Midbrain (tissue), 1 donor: ENCODE measurements around the gene NUP205.

Experiments
- DNase-seq: peaks from one replicate; lab custom pipeline; 2025; lab: John Stamatoyannopoulos, UW

Gene NUP205

DNA sequence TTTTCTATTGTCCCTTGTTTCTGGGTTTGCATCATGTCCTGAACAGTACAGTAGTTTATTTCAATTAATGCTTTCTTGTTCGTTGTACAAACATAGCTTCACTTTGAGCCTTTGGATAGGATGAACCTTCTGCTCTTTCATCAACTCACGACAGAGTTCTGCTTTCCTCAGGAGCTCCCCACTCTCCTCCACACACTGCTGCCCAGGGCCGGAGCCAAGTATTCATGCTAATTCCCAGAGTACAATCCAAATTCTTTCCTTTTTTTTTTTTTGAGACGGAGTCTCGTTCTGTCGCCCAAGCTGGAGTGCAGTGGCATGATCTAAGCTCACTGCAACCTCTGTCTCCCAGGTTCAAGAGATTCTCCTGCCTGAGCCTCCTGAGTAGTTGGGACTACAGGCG is 7.5 kb upstream of the NUP205 start:
- DNase-seq, result no peak

DNA sequence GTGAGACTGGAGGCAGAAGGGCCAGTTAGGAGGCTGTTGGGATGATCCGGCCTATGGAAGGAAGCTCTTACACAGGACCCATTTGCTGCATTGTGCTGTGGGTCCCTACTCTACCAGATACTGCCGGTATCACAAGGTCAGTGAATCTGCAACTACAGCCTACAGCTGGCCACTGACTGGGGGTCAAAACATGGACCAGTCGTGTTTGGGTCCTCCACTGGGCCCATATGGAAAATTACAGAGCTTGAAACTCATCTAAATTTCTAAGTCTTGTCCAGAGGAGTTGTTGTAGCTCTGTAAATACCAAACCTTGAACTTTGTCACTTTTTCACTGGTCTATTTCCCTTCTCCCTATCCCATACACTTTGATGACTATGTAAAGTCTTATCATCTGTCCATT is 5.6 kb upstream of the NUP205 start:
- no peak for DNase-seq

DNA sequence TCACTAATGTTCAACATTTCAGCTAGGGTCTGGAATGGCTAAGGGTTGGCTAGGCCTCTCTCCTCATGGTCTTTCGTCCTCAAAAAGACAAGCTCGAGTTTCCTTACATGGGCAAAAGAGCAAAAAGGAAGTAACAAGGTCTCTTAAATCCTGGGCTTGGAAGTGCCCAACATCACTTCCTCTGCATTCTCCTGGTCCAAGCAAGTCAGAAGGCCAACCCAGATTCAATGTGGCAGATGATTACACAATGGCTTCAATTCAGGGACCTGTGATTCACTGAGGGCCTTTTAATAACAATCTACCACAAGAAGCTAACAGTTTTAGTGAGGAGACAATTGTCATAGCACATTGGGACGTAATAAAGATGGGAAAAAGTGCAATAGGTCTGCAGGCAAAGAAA is 4.4 kb upstream of the NUP205 start:
- DNase-seq, result no peak

DNA sequence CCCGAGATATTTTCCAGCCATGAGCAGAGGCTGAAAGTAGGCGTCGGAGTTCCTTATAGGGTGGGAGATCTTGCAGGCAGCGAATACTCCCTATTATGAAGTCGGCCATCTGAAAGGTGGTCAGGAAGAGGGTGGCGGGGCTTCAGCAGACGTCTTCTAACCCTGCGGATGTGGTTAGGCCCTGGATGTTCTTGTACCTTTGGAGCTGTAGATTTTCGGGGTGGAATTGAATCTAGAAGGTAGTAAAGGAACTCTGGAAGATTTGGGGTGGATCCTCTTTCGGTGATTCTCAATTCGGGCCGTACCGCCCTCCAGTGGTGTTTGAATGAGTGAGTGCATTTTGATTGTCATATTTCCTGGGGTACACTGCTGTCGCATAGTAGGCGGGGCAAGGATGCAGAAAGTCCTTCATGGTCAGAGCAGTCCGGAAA is 635 bp downstream of the NUP205 start:
- DNase-seq, result peak; percentile 14

DNA sequence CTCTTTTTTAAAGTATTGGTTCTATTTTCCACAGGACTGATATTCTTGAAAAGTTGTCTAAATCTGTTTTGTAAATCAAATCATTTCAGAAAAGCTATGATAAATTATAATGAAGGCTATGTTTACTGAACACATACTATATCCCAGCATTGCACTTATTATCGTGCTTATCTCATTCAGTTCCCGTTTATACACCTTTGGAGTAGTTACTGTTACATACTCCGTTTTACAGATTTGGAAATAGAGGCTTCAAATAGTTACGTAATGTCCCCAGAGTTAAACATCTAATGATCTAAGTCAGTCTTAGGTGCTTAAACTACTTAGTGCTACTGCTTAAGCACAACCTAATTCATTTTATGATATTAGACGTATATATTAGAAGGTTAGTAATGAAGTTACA is 1.2 kb downstream of the NUP205 start:
- no peak for DNase-seq

DNA sequence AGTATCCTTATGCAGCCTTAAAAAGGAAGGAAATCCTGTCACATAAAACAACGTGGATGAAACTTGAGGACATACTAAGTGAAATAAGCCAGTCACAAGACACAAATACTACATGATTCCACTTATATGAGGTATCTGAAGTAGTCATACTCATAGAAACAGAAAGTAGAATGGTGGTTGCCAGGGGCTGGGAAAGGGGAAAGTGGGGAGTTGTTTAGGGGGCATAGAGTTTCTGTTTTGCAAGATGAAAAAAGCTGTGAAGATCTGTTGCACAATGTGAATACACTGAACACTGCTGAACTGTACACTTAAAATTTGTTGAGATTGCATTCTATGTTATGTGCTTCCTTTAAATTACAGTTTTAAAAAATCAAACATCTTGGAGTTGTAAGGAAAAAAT is 2.9 kb downstream of the NUP205 start:
- no peak for DNase-seq

DNA sequence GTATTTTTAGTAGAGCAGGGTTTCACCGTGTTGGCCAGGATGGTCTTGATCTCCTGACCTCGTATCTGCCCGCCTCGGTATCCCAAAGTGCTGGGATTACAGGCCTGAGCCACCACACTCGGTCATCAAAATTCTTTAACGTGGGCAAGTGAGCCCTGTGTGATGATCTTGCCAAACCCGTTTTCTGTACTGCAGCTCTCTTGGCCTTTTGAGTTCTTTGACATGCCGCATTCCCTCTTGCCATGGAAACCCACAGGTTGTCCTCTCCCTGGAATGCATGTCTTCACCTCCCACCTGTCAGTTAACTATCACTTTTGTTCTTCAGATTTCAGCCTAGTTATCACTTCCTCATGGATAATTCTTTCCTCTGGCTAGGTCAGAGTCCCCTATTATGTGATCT is 5.0 kb downstream of the NUP205 start:
- no peak for DNase-seq

DNA sequence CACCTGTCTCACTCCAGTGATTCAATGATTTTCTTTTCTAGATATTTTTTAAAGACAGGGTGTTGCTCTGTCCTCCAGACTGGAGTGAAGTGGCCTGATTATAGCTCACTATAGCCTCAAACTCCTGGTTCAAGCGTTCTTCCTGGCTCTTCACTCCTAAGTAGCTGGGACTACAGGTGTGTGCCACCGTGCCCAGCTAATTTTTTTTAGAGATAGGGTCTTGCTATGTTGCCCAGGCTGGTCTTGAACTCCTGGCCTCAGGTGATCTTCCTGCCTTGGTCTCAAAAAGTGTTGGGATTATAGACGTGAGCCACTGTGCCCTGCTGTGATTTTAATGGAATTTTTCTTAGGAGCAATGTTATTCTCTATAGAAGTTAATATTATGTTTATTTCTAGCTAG is 14.1 kb downstream of the NUP205 start:
- no peak for DNase-seq

DNA sequence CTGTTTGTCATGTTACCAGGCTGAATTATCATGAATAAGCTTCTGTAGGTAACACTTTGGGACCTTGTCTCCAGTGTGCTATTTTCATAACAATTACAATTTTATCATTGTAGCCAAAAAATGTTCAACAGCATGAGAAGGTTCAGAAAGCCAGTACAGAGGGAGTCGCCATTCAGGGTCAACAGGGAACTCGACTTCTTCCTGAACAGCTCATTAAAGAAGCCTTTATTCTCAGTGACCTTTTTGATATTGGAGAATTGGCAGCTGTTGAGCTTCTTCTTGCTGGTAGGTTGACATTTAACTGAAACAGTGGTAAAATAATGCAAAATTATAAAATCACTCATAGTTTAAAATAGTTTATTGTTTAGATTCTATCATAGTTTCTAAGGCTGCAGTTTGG is 15.8 kb downstream of the NUP205 start:
- no peak for DNase-seq

DNA sequence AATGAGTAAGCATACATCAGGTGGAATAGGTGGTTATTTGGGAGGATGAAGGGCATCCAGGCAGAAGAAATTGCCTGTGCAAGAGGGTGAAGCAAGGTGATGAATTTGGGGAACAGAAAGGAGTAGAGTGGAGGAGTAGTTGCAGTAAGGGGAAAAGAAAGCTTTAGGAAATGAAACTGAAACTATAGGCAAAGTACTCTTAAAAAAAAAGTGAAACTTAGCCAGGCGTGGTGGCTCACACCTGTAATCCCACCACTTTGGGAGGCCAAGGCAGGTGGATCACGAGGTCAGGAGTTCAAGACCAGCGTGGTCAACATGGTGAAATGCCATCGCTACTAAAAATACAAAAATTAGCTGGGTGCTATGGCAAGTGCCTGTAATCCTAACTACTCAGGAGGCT is 17.6 kb downstream of the NUP205 start:
- DNase-seq, result no peak

DNA sequence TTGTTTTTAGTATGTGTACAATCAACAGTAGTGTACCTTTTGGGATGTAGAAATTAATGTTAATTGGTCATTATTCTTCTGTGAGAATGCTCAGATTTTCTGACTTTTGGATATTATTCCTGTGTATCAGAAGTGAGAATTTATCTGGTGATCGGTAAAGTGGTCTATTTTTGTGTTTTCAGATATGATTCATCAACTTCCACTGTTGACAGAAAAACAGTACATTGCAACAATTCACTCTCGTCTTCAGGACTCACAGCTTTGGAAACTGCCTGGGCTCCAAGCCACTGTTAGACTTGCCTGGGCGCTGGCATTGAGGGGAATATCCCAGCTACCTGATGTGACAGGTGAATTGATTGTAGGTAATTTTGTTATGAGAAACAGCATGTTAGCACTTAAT is 20.9 kb downstream of the NUP205 start:
- no peak for DNase-seq

DNA sequence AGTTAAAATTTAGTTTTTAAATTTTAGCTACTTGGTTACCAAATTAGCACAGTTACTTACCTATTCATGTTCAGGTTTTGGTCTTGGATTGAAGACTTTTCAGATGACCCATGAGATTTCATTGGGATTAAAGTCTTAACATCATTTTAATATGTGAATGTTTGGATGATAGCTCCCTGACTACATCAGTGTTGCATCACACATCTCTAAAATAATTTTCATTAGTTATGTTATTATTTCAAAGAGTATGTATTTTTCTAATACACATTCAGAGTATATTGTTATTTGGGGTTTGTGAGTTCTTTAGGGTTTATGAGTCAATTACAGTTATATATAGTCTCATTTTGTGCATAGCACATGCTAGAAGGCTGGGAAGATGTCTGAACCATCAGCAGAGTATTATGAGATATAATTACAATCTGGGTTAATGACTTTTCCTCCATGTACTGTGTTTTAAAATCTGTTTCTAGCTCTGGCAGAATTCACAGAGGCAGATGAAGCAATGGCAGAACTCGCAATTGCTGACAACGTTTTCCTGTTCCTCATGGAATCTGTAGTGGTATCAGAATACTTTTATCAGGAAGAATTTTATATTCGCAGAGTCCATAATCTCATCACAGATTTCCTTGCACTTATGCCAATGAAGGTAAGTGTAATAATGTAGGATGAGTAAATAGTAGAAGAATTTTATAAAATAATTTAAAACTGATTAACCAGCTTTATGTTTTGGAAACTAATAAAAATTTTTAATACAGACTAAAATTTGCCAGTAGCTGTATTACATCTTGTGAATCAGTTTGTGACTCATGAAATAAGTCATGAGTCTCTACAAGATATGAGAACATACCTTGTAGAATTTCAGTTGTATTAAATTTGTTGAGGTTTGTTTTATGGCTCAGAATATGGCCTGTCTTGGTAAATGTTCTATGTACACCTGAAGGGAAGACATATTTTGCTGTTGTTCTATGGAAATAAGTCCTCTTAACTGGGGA is 26.9 kb downstream of the NUP205 start:
- DNase-seq, result no peak

DNA sequence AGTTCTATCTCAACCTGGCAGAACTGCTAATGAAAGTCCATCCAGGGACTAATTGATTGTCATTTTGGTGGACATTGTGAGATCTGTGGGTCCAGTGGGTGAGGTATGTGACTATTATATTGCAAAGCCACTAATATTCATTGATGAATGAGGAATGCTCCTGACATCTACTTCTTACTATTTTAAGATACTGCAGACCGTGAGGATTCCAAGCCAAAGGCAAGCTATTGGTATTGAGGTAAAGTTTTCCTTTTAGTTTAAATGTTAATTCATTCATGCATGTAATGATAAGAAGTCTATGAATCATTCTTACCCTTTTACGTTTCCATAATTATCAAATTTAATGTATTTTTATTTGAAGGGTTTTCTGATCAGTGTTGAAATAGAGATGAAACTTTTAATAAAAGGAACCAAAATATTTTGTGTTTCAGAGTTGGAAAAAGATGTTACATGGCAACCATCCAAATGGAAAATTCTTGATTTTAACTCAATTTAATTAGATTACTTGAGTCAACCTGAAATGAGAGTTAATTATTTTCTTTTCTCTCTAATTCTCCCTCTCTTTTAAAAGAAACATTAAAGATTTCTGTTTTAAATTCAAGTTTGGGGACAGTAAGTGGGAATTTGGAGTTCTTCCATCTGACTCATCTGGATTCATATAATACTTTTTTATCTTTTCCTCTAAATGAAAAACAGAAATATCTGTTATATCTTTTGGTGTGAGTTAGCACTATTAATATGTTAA is 39.6 kb downstream of the NUP205 start:
- DNase-seq, result no peak

DNA sequence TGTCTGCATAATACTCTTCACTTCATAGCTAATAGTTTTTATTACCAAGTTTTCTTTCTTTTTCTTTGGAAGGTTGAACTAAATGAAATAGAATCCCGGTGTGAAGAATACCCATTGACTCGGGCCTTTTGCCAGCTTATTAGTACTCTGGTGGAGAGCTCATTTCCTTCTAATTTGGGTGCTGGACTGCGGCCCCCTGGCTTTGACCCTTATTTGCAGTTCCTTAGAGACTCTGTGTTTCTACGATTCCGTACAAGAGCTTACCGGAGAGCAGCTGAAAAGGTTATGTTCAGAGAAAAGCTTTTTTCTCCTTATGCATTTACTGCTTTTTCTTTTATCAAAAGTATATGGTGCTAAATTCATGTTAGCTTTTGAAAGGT is 40.2 kb downstream of the NUP205 start:
- DNase-seq, result peak; percentile 52

DNA sequence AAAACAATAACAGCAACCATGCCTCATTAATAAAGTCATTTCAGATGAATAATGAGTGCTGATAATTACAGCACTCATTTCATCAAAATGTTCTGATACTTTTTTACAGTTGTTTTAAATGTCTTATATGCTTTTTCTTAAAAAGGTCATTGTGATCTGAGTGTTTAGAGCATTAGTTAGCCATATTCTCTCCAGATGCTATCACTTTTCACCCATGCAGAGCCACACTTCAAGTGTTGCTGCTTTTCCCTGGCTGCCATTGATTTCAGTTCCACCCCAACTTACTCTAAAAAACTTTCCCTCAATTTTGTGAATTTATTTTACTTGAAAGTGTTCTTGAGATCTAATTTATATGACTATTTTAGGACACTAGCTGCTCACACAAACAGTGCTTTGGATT is 41.8 kb downstream of the NUP205 start:
- DNase-seq, result no peak

DNA sequence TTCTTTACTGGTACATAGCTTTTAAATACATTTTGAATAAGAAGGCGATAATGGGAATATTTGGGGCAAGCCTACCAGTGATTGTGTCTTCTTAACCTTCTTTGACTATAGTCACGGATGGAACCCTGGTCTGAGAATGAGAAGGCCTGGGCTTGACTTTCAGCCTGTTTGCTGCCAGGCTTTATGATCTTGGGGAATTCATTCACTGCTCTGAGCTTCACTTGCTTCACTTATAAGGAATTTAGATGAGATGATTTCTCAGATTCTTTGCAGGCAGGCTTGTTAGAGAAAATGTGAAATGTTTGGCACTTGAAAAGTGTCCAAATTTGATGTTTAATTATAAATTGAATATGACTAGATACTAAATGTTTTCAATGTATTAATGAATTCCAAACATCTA is 42.5 kb downstream of the NUP205 start:
- no peak for DNase-seq

DNA sequence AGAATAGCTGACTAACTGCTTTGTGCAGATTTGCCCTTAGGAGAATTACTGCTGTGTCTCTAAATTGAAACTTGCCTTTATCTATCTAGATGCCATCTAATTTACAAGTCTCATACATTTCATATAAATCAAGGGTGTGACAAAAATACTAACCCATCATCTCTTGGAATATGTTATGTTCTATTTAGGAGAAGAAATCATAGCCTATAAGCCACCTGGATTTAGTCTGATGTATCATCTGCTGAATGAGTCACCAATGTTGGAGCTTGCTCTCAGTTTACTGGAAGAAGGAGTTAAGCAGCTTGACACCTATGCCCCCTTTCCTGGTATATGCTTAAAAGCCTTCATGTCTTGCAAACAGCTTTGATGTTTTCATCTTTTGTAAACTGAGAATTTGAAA is 43.5 kb downstream of the NUP205 start:
- DNase-seq, result no peak

DNA sequence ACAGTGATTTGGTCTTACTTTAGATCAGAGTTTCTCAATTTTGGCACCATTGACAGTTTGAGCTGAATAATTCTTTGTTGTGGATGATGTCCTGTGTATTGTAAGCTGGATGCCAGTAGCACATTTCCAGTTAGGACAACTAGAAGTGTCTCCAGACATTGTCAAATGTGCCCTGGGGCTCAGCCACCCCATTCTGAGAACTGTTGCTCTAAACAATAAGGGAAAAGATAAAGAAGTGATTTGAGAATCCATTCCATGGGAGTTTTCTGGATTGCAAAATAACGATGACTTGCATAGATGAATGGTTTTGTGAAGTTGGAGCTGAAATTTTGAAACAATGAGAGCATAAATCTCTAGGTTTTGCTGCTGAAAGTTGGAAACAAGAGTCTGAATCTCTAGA is 44.6 kb downstream of the NUP205 start:
- DNase-seq, result peak; percentile 25

DNA sequence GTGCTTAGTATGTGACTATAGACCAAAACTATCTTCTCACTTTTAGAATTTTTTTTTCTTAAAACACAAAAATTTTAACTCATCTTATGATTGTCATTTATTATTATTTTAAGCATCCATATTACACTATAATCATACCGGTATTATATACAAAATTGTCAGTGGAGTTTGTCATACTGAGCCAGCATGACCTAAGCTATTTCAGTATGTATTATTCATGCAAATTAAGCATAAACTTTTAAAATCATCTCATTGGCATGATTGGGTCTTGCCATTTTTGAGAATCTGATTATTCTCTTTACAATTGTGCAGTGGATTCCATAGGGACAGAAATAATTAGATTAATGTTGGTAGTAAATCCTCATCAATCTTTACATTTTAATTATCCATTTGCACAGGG is 58.4 kb downstream of the NUP205 start:
- no peak for DNase-seq

DNA sequence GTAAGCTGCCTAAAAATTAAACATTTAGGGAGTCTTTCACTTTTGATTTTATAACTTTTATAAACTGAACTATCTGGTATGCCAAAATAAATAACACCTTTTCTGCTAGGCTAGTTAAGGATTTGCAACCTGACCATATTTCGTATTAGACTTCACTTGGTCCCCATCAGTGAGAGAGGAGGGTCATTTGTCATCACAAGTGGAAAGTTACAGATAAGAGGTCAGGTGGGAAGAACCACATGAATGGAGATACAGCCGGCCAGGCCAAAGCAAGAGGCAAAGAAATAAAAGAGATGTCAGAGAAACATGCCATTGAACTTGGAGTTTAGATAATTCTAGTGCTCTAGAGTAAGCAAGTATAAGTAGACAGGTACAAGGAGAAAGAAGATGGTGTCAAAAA is 60.1 kb downstream of the NUP205 start:
- no peak for DNase-seq

DNA sequence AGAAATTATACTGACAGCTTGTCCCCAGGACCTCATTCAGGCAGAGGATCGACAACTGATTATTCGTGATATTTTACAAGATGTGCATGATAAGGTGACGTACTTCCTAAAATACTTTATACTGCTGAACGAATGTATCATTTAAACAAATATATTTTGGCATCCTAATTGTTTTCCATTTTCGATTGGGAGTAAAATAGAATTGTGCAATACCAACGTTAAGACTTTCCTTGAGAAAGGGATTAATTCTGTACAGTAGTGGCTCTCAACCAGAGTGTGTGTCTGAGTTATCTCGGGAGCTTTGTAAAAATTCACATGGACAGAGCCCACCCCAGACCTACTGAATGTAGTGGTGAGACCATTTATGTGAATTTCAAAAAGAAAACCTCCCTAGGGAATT is 60.8 kb downstream of the NUP205 start:
- DNase-seq, result no peak

DNA sequence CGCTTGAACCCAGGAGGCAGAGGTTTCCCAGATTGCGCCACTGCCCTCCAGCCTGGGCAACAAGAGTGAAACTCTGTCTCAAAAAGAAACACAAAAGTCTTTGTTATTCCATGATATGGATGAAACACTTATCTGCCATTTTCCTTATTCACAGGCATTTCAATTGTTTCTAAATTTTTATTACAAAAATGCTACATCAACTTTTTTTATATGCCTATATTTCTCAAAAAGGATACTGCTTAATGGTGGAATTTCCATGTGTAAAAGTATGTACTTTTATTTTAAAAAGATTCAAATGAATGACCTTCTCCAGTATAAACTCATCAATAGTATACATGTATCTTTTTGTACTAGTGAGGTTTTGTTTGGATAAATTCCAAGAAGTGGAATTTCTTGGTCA is 62.7 kb downstream of the NUP205 start:
- no peak for DNase-seq
